ENCODE results near the gene DFFB.

Gene DFFB

DNA sequence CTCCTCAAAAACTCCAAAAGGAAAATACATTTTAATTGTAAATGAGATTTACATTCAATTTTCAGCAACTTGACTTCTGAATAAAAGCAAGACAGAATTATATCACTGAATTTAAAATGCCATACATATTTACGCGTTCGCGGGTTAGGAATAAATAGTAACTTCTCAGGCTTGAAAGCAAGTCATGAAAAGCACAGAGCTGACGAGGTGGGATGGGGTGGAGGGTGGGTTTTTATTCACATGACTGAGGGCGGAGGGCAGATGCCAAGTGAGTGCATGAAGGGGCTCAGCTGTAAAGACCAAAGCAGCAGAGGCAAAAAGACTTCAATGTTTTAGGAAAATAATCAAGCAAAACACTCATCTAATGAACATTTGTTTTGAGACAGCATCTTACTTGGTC lies 6.0 kb upstream of the DFFB start:
- Histone ChIP-seq H3K9me3 (ENCODE audit: control insufficient read depth, insufficient read depth, low read depth, low read length) (no peaks in the 10 kb centered on the region), H3K27ac (ENCODE audit: extremely low read depth, low read depth, low read length) (no peak overlapping the region), H3K36me3 (ENCODE audit: control insufficient read depth in 2 of 2, insufficient read depth in 1 of 2, low read length in 2 of 2) (peaks cover 0 to 58% of the 10 kb centered on the region in 2 experiments), H3K4me3 (ENCODE audit: low read depth, low read length) (no peak overlapping the region), H3K4me1 (ENCODE audit: control insufficient read depth, insufficient read depth, low read length) (no peaks in the 10 kb centered on the region; the same call in 1 of the 2 replicates)
- TF ChIP-seq ZNF335 (tag by site-specific recombination; conservative IDR thresholded peaks at IDR 0.05): no peak
- TF ChIP-seq ZNF324 (tag by site-specific recombination; IDR thresholded peaks at IDR 0.05): no peak
- TF ChIP-seq ZNF266 (tag by site-specific recombination; IDR thresholded peaks at IDR 0.05; ENCODE audit: low read depth): no peak
- no peak for TF ChIP-seq ZNF501 (tag by site-specific recombination; IDR thresholded peaks at IDR 0.05)
- no peak for TF ChIP-seq TRIM28 (IDR thresholded peaks at IDR 0.05; ENCODE audit: borderline replicate concordance, low read length)
- no peak for TF ChIP-seq ZBTB21 (tag by site-specific recombination; IDR thresholded peaks at IDR 0.05)
- TF ChIP-seq ZNF354C (tag by site-specific recombination; IDR thresholded peaks at IDR 0.05; ENCODE audit: borderline replicate concordance, low read depth): no peak
- no peak for TF ChIP-seq BCL11B (tag by site-specific recombination; IDR thresholded peaks at IDR 0.05; ENCODE audit: low read depth)
- TF ChIP-seq ZNF660 (tag by site-specific recombination; IDR thresholded peaks at IDR 0.05): no peak
- TF ChIP-seq ZNF341 (tag by site-specific recombination; IDR thresholded peaks at IDR 0.05; ENCODE audit: low read depth): no peak
- TF ChIP-seq ZNF175 (tag by site-specific recombination; IDR thresholded peaks at IDR 0.05): no peak
- no peak for TF ChIP-seq ZNF146 (tag by site-specific recombination; IDR thresholded peaks at IDR 0.05)
- no peak for TF ChIP-seq ZNF513 (tag by site-specific recombination; IDR thresholded peaks at IDR 0.05)
- TF ChIP-seq, protein P1, sequence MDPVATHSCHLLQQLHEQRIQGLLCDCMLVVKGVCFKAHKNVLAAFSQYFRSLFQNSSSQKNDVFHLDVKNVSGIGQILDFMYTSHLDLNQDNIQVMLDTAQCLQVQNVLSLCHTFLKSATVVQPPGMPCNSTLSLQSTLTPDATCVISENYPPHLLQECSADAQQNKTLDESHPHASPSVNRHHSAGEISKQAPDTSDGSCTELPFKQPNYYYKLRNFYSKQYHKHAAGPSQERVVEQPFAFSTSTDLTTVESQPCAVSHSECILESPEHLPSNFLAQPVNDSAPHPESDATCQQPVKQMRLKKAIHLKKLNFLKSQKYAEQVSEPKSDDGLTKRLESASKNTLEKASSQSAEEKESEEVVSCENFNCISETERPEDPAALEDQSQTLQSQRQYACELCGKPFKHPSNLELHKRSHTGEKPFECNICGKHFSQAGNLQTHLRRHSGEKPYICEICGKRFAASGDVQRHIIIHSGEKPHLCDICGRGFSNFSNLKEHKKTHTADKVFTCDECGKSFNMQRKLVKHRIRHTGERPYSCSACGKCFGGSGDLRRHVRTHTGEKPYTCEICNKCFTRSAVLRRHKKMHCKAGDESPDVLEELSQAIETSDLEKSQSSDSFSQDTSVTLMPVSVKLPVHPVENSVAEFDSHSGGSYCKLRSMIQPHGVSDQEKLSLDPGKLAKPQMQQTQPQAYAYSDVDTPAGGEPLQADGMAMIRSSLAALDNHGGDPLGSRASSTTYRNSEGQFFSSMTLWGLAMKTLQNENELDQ (tag by site-specific recombination; IDR thresholded peaks at IDR 0.05; ENCODE audit: low read depth): no peak
- no peak for TF ChIP-seq ZNF416 (tag by site-specific recombination; IDR thresholded peaks at IDR 0.05)
- no peak for TF ChIP-seq ZNF169 (tag by site-specific recombination; IDR thresholded peaks at IDR 0.05)
- POLR2A ChIA-PET: no interaction called here
- CTCF ChIA-PET: no interaction called here

DNA sequence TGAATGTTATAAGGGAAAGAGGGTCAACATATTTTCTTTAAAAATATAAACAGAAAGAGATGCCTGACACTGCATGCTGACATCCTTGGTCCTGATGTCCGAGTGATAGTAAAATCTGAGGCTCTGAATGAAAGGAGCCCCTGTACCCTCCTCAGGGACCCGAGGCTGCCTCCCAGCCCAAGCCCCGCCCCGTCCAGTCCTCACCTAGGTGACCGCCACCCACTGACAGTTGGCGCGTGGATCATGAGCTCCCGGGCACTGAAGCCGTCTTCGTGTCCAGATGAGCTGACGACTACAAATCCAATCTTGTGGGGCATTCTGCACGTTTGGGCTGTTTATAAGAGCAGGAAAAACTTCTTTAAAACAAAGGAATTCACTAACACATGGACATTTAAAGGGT lies 5.2 kb upstream of the DFFB start:
- no peaks in the 10 kb centered on the region; the same call in 1 of the 2 replicates for H3K4me1 ChIP-seq (ENCODE audit: control insufficient read depth, insufficient read depth, low read length)
- TF ChIP-seq ZNF174 (tag by site-specific recombination; IDR thresholded peaks at IDR 0.05): no peak
- no peak for TF ChIP-seq KLF16 (tag by site-specific recombination; IDR thresholded peaks at IDR 0.05)
- TF ChIP-seq ZNF707 (tag by site-specific recombination; IDR thresholded peaks at IDR 0.05): no peak
- TF ChIP-seq, protein P2, sequence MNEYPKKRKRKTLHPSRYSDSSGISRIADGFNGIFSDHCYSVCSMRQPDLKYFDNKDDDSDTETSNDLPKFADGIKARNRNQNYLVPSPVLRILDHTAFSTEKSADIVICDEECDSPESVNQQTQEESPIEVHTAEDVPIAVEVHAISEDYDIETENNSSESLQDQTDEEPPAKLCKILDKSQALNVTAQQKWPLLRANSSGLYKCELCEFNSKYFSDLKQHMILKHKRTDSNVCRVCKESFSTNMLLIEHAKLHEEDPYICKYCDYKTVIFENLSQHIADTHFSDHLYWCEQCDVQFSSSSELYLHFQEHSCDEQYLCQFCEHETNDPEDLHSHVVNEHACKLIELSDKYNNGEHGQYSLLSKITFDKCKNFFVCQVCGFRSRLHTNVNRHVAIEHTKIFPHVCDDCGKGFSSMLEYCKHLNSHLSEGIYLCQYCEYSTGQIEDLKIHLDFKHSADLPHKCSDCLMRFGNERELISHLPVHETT (tag by site-specific recombination; IDR thresholded peaks at IDR 0.05): no peak
- TF ChIP-seq ZNF175 (tag by site-specific recombination; IDR thresholded peaks at IDR 0.05): no peak
- TF ChIP-seq ZNF660 (tag by site-specific recombination; IDR thresholded peaks at IDR 0.05): no peak
- TF ChIP-seq ZNF26 (tag by site-specific recombination; IDR thresholded peaks at IDR 0.05): no peak
- TF ChIP-seq ZBTB48 (tag by site-specific recombination; IDR thresholded peaks at IDR 0.05): no peak
- no peak for TF ChIP-seq GLIS1 (tag by site-specific recombination; IDR thresholded peaks at IDR 0.05)
- ChIA-PET CTCF (no interaction called here), POLR2A (no interaction called here)
- no peak overlapping the region for H3K27ac ChIP-seq (ENCODE audit: extremely low read depth, low read depth, low read length)
- peaks cover 0 to 50% of the 10 kb centered on the region in 2 experiments for H3K36me3 ChIP-seq (ENCODE audit: control insufficient read depth in 2 of 2, insufficient read depth in 1 of 2, low read length in 2 of 2)
- no peaks in the 10 kb centered on the region for H3K9me3 ChIP-seq (ENCODE audit: control insufficient read depth, insufficient read depth, low read depth, low read length)
- H3K4me3 ChIP-seq (ENCODE audit: low read depth, low read length): no peak overlapping the region

Measured in HEK293 (cell line).